Measurements from ENCODE around the gene FBRSL1.

- TF ChIP-seq CTCF (IDR thresholded peaks at IDR 0.05) (no peak), POLR2A (IDR thresholded peaks at IDR 0.05) (no peak)
Measured at GRCh38 chr12:132470397-132470796, 19.6 kb upstream of the FBRSL1 start.

Data from sigmoid colon (tissue), 3 donors.